HG02610 (cell line): Measurements from ENCODE around the gene BARX2.
"Not testable (repeated sequence)": the region's sequence is repeated elsewhere in the genome, so short reads cannot be mapped to it uniquely, and the experiment has no call there.

Source experiments
- ATAC-seq: cut with Tn5 transposase; IDR thresholded peaks from one replicate; pipeline ENCODE4 v1.9.1; 2021; ENCODE audit warnings: mild to moderate bottlenecking, moderate library complexity; ENCODE audit not compliant: unreplicated experiment

Gene BARX2, protein sequence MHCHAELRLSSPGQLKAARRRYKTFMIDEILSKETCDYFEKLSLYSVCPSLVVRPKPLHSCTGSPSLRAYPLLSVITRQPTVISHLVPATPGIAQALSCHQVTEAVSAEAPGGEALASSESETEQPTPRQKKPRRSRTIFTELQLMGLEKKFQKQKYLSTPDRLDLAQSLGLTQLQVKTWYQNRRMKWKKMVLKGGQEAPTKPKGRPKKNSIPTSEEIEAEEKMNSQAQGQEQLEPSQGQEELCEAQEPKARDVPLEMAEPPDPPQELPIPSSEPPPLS

DNA sequence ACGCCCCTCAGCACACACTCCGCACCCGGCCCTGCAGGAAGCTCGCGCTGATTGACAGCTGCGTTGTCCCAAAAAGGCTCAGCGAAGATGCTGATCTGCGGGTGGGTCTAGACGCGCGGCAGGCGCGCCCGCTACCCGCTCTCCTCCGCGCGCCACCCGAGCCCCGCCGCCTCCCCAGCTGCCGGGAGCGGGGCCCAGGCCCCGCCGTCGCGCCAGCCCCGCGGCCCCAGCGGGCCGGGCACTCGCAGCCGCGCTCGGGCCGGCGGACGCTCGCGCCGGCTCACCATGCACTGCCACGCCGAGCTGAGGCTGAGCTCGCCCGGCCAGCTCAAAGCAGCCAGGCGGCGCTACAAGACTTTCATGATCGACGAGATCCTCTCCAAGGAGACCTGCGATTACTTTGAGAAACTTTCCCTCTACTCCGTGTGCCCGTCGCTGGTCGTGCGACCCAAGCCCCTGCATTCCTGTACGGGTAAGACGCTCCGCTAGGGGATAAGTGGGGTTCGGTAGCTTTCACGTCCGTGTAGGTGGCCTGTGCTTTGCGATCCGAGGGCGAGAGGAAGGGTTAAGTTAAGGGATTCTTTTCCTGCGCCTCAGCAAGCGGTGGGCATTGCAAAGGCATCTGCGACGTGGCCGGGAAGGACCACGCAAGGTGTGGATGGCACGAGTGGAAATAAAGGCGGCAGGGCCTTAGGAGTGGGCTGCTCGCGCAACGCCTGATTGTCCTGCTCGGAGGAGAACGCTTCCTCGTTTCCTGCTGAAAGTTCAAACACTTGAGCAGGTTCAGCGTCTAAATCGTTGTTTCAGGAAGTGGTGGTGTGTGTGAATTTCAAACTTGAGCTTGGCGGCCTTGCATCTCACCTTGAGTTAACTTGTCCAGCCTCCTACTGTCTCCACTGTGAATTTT is at the start of gene BARX2:
Gene BARX2 (plus strand): TSS at position 98 of the 907 bp plus-strand sequence. CDS start 188 bp downstream, at position 286.
- no peak for ATAC-seq

DNA sequence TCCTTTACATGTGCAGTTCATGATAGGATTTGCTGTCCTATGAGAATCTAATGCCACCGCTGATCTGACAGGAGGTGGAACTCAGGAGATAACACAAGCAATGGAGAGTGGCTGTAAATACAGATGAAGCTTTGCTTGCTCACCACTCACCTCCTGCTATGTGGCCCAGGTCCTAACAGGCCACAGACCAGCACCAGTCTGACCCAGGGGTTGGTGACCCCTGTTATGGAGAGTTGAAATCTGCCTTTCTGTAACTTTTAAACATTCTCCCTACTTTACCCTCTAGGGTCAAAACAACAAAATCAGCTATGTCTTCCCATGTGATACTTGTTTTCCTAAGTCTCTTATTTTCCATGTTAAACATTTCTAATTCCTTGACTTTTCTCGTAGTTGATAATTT is 48.7 kb upstream of the BARX2 start:
- no peak for ATAC-seq

DNA sequence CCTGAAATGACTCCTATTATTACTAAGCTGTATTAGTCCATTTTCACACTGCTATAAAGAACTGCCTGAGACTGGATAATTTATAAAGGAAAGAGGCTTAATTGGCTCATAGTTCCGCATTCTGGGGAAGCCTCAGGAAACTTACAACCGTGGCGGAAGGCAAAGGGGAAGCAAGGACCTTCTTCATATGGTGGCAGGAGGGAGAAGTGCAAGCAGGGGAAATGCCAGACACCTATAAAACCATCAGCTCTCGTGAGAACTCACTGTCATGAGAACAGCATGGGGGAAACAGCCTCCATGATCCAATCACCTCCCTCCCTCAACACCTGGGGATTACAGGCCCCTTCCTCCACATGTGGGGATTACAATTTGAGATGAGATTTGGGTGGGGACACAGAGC is 47.9 kb upstream of the BARX2 start:
- ATAC-seq: not testable (repeated sequence)

DNA sequence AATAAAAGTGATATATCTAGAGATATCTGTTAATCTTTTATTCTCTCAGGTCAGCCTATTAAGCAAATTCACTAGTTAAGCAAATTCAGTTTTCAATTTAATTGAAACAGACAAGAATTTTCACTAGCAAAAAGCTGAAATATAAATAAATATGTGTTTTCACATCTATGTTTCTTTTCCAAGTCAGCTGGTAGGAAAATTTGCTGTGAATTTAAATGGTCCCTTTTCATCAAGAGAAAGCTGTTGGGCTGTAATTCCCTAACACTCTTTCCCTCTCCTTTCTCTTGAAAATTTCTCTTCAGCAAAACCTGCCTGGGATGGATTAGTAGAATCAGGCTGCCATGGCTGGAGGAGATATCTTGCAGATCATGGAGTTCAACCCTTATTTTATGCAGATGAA is 46.9 kb upstream of the BARX2 start:
- ATAC-seq: no peak

DNA sequence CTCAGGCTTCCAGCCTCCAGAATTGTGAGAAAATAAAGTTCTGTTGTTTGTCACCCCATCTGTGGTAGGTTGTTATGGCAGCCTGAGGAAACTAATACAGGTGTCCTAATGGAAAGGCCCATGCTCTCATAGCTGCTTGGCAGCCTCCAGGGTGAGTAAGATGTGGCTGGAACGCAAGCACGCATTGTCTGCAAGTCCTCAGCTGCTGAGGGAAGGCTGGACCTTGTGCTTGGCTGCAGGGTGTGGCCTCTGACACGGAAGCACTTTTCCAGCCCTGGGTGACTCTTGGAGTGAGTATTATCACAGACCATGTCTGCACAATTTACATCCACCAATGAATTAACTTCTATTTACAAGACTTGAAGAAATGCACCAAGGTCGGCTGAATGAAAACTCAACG is 44.4 kb upstream of the BARX2 start:
- ATAC-seq: no peak

DNA sequence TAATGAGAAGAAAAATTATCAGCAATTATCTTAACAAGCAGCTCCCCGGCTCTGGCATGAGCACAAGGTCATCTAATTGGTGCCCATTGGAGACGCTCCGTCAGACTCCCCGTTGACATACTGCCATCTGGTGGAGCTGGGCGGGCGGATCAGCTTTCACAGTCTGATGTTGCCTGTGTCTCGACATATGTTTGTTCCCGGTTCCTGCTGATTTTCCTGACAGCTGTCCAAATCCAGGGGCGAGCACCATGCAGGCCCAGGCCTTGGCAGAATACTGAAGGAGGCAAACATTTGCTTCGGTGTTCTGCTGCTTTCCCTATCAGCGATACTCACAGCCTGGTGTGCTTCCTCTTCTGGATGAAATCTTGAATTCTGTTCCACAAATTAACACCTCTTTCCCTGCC is 43.8 kb upstream of the BARX2 start:
- peak; percentile 80 for ATAC-seq

DNA sequence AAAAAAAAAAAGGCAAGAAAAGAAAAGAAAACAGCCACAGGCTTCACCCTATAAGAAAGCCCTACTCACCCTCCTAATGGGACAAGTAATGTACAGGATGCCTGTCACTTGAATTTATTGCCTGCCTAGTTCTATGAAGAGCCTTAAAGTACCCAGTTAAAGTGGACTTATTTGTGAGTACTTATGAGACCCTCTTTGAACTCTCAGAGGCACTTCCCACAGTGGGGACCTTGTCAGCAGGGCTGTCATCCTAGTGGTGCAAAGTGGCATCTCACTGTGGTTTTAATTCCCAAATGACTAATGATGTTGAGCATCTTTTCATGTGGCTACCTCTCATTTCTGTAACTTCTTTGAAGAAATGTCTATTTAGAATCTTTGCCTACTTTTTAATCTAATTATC is 41.8 kb upstream of the BARX2 start:
- ATAC-seq: no peak

DNA sequence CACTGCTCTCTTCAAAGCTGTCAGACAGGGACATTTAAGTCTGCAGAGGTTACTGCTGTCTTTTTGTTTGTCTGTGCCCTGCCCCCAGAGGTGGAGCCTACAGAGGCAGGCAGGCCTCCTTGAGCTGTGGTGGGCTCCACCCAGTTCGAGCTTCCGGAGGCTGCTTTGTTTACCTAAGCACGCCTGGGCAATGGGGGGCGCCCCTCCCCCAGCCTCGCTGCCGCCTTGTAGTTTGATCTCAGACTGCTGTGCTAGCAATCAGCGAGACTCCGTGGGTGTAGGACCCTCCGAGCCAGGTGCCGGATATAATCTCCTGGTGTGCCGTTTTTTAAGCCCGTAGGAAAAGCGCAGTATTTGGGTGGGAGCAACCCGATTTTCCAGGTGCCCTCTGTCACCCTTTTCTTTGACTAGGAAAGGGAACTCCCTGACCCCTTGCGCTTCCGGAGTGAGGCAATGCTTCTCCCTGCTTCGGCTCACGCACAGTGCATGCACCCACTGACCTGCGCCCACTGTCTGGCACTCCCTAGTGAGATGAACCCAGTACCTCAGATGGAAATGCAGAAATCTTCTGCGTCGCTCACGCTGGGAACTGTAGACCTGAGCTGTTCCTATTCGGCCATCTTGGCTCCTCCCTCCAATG is 31.2 kb upstream of the BARX2 start:
- ATAC-seq: not testable (repeated sequence)

DNA sequence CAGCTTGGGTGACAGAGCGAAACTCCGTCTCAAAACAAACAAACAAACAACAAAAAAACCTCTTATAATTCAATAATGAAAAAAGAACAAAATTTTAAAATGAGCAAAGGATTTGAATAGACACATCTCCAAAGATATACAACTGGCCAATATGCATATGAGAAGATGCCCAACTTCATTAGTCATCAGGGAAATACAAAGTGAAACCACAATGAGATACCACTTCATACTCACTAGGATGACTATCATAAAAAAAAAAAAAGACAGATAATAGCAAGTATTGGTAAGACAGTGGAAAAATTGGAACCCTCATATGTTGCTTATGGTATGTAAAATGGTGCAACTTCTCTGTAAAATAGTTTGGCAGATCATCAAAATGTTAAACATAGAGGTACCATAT is 28.7 kb upstream of the BARX2 start:
- ATAC-seq: no peak

DNA sequence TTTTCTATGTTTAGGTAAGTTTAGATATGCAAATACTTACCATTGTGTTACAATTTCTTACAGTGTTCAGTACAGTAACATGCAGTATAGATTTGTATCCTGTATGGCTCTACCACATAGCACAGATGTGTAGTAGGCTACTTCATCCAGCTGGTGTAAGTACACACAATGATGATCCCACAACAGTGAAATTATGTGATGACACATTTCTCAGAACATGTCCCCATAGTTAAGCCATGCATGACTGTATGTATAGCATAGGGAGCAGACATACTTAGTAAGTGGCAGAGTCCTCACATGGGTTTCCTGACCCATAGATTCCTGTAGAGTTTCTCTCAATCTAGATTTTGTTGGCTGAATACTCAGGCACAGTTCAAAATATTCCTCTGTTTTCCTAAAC is 26.8 kb upstream of the BARX2 start:
- ATAC-seq: no peak

DNA sequence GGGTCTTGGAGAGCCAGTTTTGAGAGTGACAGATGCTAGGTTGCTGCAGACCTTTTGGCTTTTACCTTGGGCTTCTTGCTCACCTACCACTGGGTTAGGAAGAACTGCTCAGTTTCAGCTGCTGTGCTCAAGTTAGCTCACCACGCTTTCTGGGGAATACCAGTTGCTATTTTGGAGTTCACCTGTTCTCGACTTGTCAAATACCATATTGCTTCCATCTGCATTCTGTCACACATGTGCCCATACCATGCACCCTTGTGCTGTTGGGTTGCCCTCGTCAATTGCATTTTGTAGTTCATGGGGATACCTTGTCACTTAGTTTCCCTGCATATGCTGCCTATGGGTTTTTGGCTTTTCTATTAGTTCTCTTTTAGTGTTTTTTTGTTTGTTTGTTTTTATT is 23.0 kb upstream of the BARX2 start:
- no peak for ATAC-seq

DNA sequence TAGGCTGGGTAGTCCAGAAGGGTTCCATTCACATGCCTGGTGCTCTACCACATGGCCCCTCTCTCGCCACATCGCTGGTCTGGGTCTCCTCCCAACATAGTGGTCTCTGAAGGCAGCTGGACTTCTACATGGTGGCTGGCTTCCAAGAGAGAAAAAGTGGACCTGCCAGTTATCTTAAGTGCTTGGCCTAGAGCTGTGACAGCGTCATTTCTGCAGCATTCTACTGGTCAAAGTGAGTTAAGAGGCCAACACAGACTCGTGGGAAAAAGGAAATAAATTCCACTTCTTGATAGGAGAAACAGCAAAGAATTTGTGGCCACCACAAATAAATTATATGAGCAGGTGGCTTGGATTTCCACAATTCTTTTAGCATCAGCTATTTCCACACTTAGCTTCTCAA is 21.0 kb upstream of the BARX2 start:
- ATAC-seq: no peak

DNA sequence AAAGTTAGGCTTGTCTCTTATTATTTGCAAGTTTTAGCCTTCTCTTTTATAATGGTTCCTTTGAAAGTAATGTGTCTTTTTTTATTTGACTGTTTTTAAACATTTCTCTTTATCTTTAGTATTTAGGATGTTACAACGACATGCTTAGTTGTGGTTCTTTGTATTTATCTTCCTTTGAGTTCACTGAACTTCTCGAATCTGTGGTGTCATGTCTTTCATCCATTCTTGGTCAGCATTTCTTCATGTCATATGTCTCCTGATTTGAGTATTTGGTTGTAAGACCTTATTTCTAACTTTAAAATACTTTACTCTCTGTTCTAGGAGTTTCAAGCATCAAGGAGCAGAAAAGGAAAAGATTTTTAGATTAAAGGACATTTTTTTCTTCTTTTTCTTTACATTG is 15.9 kb upstream of the BARX2 start:
- ATAC-seq: no peak

DNA sequence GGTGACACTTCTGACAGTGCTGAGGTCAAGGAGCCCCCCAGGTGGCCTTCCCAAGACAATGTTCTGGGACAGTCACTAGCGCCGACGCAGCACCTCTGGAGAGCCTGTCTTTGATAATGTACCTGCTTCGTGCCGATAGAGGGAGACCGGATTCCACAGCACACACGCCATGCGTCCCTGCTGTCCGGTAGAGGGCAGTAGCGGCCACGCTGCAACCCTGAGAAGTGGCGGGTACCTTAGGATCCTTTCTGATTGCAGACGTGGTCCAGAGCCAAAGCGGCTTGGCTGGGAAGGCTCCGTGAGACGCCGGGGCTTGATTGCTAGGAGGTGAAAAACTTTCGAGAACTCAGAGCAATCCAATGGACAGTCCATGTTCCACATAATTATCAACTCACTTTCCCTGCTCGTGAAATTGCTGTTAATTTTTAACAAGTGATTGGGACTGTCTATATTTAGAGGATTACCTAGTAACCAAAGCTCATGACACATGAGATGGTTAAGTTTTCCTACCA is 11.4 kb upstream of the BARX2 start:
- peak; percentile 100 for ATAC-seq

DNA sequence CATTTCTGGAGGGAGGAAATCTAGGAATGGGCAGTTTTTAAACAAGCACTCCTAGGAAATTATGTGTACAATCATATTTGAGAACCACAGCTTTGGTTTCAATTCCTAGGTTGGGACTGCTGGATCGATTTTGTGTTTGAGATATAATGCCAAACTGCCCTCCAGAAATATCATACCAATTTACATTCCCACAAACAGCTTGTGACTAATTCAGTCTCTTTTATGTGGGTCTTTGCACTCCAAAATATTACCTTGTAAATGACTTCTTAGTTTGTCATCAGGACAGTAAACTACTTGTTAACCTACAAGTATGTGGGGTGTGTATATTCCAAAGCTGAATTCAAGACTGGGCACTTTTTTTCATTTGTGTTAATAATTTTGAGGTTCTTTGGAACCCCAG is 9.8 kb upstream of the BARX2 start:
- ATAC-seq: no peak

DNA sequence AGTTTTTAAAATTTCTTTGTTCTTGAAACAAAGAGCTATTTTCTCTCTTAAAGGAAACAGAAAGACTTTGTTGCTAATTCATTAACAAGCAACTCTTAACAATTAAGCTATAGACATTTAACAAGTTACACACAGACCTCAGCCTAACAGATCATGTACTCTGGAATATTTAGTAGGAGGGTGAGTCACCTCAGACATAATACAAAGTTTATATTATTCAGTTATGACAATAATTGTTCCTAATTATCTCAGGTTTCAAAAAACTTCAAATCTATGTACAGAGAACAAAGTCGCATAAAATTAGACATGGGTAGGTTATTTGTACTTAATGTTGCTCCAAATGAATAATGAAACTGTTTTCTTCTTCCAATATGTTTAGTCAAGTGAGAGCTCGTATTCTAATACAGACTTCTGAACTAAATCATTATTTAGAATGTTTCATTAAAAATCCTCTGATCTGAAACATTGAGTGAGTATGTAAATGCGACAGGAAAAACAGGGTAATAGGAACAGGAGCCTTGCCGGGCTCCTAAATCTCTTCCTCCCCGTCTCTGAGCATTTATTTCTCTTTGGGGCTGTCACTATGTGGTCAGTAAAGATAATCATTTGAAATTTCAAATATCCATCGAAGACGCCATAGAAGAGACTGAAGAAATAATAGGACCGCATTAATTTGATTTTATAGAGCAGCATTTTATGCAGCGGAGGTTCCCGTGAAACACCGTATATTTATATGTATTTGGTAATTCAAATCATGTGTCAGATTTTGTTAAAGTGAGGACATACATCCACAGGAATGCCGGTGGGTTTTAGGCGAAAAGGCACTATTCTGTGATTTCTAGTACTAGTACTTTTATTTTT is 8.7 kb upstream of the BARX2 start:
- ATAC-seq: no peak

DNA sequence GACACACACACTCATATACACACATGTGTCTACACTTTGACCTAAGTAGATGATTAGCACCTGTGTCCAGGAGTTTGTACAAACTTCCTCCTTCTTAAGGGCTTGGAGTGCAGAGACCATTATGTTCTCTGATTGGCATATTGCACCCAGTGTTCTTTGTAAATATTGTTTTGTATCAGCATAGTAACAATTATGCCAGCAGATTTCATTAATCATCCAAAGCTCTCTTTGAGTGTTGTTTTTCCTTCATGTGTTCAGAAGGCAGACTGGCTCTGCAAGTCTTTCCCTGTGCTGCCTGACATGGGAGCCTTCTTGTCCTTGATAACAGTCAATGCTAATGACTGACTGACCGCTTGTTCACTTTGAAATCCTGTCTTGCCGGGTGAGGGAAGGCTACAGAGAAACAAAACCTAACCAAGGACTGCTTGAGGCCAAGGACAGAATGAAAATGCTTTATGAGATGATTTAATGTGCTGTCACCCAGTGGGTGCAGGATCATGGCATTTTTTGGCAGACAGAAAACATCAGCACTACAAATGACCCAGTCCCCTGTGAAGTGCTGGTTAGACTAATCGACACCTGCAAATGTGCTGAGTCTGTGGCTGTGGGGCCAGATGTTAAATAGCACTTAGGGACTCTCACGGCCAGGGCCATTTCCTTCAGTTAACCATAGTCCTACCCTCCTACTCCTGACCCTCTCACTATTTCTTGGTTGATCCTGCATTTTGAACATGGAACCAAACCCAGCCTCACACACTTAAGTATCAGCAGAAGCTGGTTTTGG is 6.6 kb upstream of the BARX2 start:
- no peak for ATAC-seq

DNA sequence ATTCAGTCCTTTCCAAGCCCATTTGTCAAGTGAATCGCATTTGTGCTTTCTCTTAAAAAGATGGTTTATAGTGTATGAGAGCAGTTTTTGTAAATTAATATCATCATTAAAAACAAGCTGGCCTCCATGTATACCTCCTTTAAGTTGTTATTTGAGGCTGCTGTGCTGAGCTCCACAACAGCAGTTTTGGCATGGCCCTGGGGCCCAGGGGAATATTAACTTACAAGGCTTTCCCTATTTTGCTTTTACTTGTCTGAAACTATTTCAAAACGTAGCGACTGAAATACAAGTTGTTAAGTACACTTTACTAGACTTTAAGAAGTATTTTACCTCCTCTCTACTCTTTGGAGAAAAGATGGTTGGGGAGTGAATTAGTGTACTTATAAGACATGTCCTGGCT is 4.9 kb upstream of the BARX2 start:
- no peak for ATAC-seq

DNA sequence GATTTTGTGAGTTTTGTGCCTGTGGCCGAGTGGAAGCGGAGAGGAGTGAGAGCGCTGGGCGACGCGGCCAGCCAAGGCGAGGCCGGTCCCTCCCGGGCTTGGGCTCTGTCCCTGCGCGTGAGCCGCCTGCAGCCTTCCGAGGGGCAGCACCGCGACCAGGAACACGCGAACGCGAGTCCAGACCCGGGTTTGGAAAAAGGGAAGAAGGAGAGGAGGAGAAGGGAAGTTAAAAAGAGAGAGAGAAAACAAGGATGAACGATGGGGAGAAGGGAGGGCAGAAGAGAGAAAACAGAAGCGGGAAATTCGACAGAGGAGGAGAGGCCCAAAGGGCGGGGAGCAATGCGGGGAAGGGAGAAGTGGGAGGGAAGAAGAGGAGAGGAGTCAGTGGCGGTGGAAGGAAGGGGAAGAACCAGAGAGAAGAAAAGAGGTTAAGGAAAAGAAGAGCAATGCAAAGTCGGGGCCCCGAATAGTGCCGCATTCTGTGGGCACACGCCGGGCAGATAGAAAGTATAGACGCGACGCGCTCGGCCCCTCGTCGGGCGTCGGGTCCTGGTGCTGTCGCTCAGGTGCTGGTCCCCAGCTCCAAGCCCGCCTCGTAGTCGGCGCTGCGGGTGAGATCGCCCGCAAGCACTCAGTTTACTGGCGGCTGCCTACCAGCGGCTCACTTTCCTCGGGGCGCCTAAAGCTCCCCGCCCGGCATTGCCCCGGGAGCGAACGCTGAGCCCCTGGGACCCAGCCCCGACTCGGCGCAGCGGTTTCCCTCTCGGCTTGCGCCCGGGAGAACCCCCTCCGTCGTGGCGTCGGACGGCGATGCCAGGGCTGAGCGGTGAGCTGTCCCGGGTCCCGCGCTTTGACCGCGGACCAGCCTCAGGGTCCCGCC is 2.8 kb upstream of the BARX2 start:
- ATAC-seq: no peak
